K562 (cell line): ENCODE data around the gene MVK. TPM values are rescaled to one million over a fixed set of nuclear protein-coding genes. Genes with fewer than 3 reads are reported as not detected.

Experiments
- ATAC-seq: fragments of 200-7000 bp; cut with Tn5 transposase; 3 replicates; pipeline ENCODE4 v1.9.1; 2020; ENCODE audit warnings: moderate library complexity
- BruUV-seq: library from RNA; stranded (reverse); fragments of 400-500 nt; replicated peaks from 2 replicates; lab custom pipeline; 2021; lab: Mats Ljungman, UMichigan
- CTCF ChIA-PET: fragments of 300-600 bp; formaldehyde crosslinking; extraction: SDS; loops from one replicate; lab custom pipeline; 2021; ENCODE audit warnings: low intra/inter-chr PET ratio; lab: Yijun Ruan, JAX
- POLR2A ChIA-PET: fragments of 300-600, 350-650 bp; sonication (Branson Sonifier 250); formaldehyde crosslinking; extraction: SDS; loops from one replicate; lab custom pipeline; 2021; ENCODE audit warnings: antibody characterized with exemption, inconsistent platforms; lab: Yijun Ruan, JAX
- DNase-seq, 4 experiments: peaks; one replicate each; pipeline versions ENCODE4 v3.0.0 to v3.0.0-alpha.2; 2011 to 2018; ENCODE audit warnings: low spot score in 3 of 4, mixed read lengths in 3 of 4; ENCODE audit errors: extremely low read depth in 1 of 4
- FAIRE-seq: peaks from 2 replicates; lab custom pipeline; 2011; peaks lifted over from hg19 to GRCh38; lab: Jason Lieb, UNC
- H2AFZ ChIP-seq: 2 replicates; pipeline ENCODE4 v1.6.0; 2011; ENCODE audit warnings: low read depth, low read length, control low read depth, inconsistent platforms
- H3K27ac ChIP-seq: fragments of 200-600 bp; 3 replicates; pipeline ENCODE4 v1.8.0; 2011; ENCODE audit warnings: low read depth, mild to moderate bottlenecking, control low read depth, inconsistent platforms, low read length, moderate library complexity, mixed read lengths; ENCODE audit errors: extremely low read depth
- H3K27me3 ChIP-seq, 2 experiments: fragments of 300-600 bp in 1 of 2; 2 replicates in 1 of 2; 3 replicates in 1 of 2; pipeline versions ENCODE4 v1.6.0 to v1.8.0; 2011; ENCODE audit warnings: inconsistent platforms in 2 of 2, low read length in 2 of 2, mild to moderate bottlenecking in 1 of 2, mixed read lengths in 1 of 2, moderate library complexity in 1 of 2; ENCODE audit not compliant: control insufficient read depth in 2 of 2, insufficient read depth in 2 of 2
- H3K36me3 ChIP-seq: fragments of 300-600 bp; 3 replicates; pipeline ENCODE4 v1.8.0; 2011; ENCODE audit warnings: mild to moderate bottlenecking, low read length, inconsistent platforms; ENCODE audit not compliant: control insufficient read depth, insufficient read depth
- H3K4me1 ChIP-seq, 2 experiments: fragments of 200-600 bp in 1 of 2; replicated peaks in 1 of 2; 2 replicates in 1 of 2; 3 replicates in 1 of 2; pipeline versions ENCODE4 v1.5.1 to v1.8.0; 2011; ENCODE audit warnings: inconsistent platforms in 2 of 2, low read length in 2 of 2, mild to moderate bottlenecking in 1 of 2, mixed read lengths in 1 of 2, moderate library complexity in 1 of 2; ENCODE audit not compliant: control insufficient read depth in 2 of 2, insufficient read depth in 2 of 2
- H3K4me2 ChIP-seq: 2 replicates; pipeline ENCODE4 v1.6.1; 2011; ENCODE audit warnings: low read length, control low read depth, inconsistent platforms, mixed read lengths; ENCODE audit not compliant: insufficient read depth
- H3K4me3 ChIP-seq: fragments of 200-600 bp; sonication (generic), shearing (Covaris generic); 2 replicates; pipeline ENCODE4 v1.5.1; 2016; ENCODE audit warnings: control low read depth, inconsistent platforms
- H3K79me2 ChIP-seq: fragments of 200-600 bp; 3 replicates; pipeline ENCODE4 v1.8.0; 2011; ENCODE audit warnings: low read length, inconsistent platforms; ENCODE audit not compliant: control insufficient read depth, insufficient read depth
- H3K9ac ChIP-seq, 2 experiments: 2 replicates each; pipeline versions ENCODE4 v1.6.0 to v1.6.1; 2011; ENCODE audit warnings: low read depth in 2 of 2, low read length in 2 of 2, control low read depth in 1 of 2, inconsistent platforms in 1 of 2, mild to moderate bottlenecking in 1 of 2, mixed read lengths in 1 of 2; ENCODE audit not compliant: insufficient read depth in 1 of 2
- H3K9me1 ChIP-seq: one replicate; pipeline ENCODE4 v1.6.0; 2011; ENCODE audit warnings: inconsistent platforms, mild to moderate bottlenecking, low read length, moderate library complexity; ENCODE audit not compliant: control insufficient read depth, insufficient read depth
- H3K9me3 ChIP-seq: replicated peaks from 2 replicates; pipeline ENCODE4 v1.5.1; 2011; ENCODE audit warnings: low read depth, low read length, inconsistent platforms; ENCODE audit not compliant: control insufficient read depth, insufficient read depth
- H4K20me1 ChIP-seq: replicated peaks from 2 replicates; pipeline ENCODE4 v1.6.1; 2011; ENCODE audit warnings: low read length, inconsistent platforms, mixed read lengths; ENCODE audit not compliant: control insufficient read depth, insufficient read depth
- DPF2 ChIP-seq: fragments of 450-650 bp; IDR thresholded peaks from 2 replicates; pipeline ENCODE4 v1.6.1; 2016
- GTF2F1 ChIP-seq: IDR thresholded peaks from 2 replicates; pipeline ENCODE4 v1.6.1; 2011; ENCODE audit warnings: low read depth, low read length, improper control_type of control experiment
- HMG20A ChIP-seq: fragments of 450-650 bp; formaldehyde crosslinking; conservative IDR thresholded peaks from 2 replicates; pipeline ENCODE4 v1.4.0; 2020; ENCODE audit warnings: mild to moderate bottlenecking, mixed read lengths
- HNRNPLL ChIP-seq: fragments of 200-400 bp; formaldehyde crosslinking; IDR thresholded peaks from 2 replicates; pipeline ENCODE4 v1.6.1; 2017; ENCODE audit warnings: low read length, low read depth, mild to moderate bottlenecking; ENCODE audit not compliant: poor library complexity, severe bottlenecking
- KLF16 ChIP-seq: IDR thresholded peaks from 2 replicates; pipeline ENCODE4 v1.6.1; 2016; ENCODE audit warnings: antibody characterized with exemption
- MTA1 ChIP-seq: fragments of 450-650 bp; IDR thresholded peaks from 2 replicates; pipeline ENCODE4 v1.6.1; 2017; ENCODE audit warnings: borderline replicate concordance
- MTA3 ChIP-seq: fragments of 450-650 bp; formaldehyde crosslinking; IDR thresholded peaks from 2 replicates; pipeline ENCODE4 v1.6.1; 2017; ENCODE audit warnings: mild to moderate bottlenecking, borderline replicate concordance
- NBN ChIP-seq: fragments of 450-650 bp; IDR thresholded peaks from 2 replicates; pipeline ENCODE4 v1.6.1; 2016; ENCODE audit warnings: low read depth, mild to moderate bottlenecking
- NFE2 ChIP-seq: IDR thresholded peaks from 2 replicates; pipeline ENCODE4 v1.6.1; 2014; ENCODE audit warnings: antibody characterized with exemption, low read depth
- RFX1 ChIP-seq: fragments of 450-650 bp; IDR thresholded peaks from 2 replicates; pipeline ENCODE4 v1.6.1; 2016; ENCODE audit warnings: mild to moderate bottlenecking, moderate library complexity
- SMAD3 ChIP-seq: fragments of 450-650 bp; formaldehyde crosslinking; conservative IDR thresholded peaks from 2 replicates; pipeline ENCODE4 v1.4.0; 2020; ENCODE audit warnings: mild to moderate bottlenecking
- TAF9B ChIP-seq: fragments of 450-650 bp; IDR thresholded peaks from 2 replicates; pipeline ENCODE4 v1.6.1; 2018; ENCODE audit warnings: mild to moderate bottlenecking; ENCODE audit not compliant: partially characterized antibody
- TCFL5 ChIP-seq: fragments of 250-450 bp; sonication (Bioruptor Pico); conservative IDR thresholded peaks from 2 replicates; pipeline ENCODE4 v1.6.1; 2021; ENCODE audit warnings: mild to moderate bottlenecking, moderate library complexity, matching md5 sums
- ZSCAN29 ChIP-seq: fragments of 450-650 bp; IDR thresholded peaks from 2 replicates; pipeline ENCODE4 v1.6.1; 2017
- WGBS: fragments of 100-300 bp; shearing (Covaris generic); methylation state at CpG from one replicate; pipeline ENCODE4 v1.1.6; 2016; ENCODE audit warnings: low coverage, mixed read lengths; ENCODE audit not compliant: insufficient coverage; ENCODE audit errors: missing lambda C conversion rate; 5-methylcytosine and 5-hydroxymethylcytosine counted together
- in situ Hi-C: fragments of 300-500 bp; cut with MboI; formaldehyde crosslinking; loops from 4 replicates; pipeline ENCODE4 v1.15.0; 2018; ENCODE audit warnings: inconsistent platforms, mixed read lengths
- intact Hi-C: fragments of 100-400 bp; cut with micrococcal nuclease; formaldehyde crosslinking; loops from 2 replicates; pipeline ENCODE4 v1.14.2; 2022
- polyA plus RNA-seq, 8 experiments: library from polyadenylated mRNA; depleted of rRNA in 4 of 8; stranded (reverse) in 5 of 8; unstranded in 3 of 8; fragments of >200 nt; fragmentation: Nextera tagmentation in 2 of 8; fragmentation: Illumina TruSeq in 1 of 8; extraction: Ambion mirVana in 2 of 8; extraction: Trizol in 1 of 8; gene quantifications; 2 replicates each; pipeline versions ENCODE4 v1.2.1 to v1.2.3, GENCODE V29; 2011 to 2014; ENCODE audit warnings: inconsistent platforms in 1 of 8, missing spikeins in 1 of 8
- total RNA-seq, 7 experiments: library from RNA; depleted of rRNA in 6 of 7; stranded (reverse); fragments of >200 nt in 6 of 7; fragmentation: Illumina TruSeq in 2 of 7; extraction: Trizol in 2 of 7; gene quantifications; 2 replicates each; pipeline versions ENCODE4 v1.2.1 to v1.2.3, GENCODE V29; 2011 to 2021; ENCODE audit warnings: low replicate concordance in 1 of 7
- TF ChIP-seq, protein P1 (sequence below): fragments of 250-450 bp; sonication (Bioruptor Pico); IDR thresholded peaks from 2 replicates; pipeline ENCODE4 v1.5.1; 2021; ENCODE audit warnings: mild to moderate bottlenecking

Gene MVK
- total and polyA plus RNA-seq, 9 of the 15 experiments (the other 6 are each of a cell fraction or from before 2014, with no cell fraction given) = 0.41 to 33.6 (median 18.8) TPM

- in situ Hi-C loops = no loop called here
- peaks cover 39 to 80% of the 10 kb centered on the region in 2 experiments; a peak in 4 of 5 replicates for H3K27me3 ChIP-seq
Measured at GRCh38 chr12:109615556-109616229, 42.1 kb downstream of the MVK start.

More at GRCh38 chr12:109615556-109616229, 42.1 kb downstream of the MVK start:
- DNase-seq = no peak
- TF ChIP-seq MTA3 = no peak
- no peak for TF ChIP-seq HNRNPLL
- TF ChIP-seq TCFL5 (CRISPR knock-in tag) = no peak
- no peak for TF ChIP-seq MTA1
- TF ChIP-seq TAF9B = no peak
- TF ChIP-seq HMG20A (CRISPR knock-in tag) = no peak
- no peak for TF ChIP-seq RFX1
- TF ChIP-seq ZSCAN29 = no peak
- no peak for TF ChIP-seq DPF2
- TF ChIP-seq, protein P1, sequence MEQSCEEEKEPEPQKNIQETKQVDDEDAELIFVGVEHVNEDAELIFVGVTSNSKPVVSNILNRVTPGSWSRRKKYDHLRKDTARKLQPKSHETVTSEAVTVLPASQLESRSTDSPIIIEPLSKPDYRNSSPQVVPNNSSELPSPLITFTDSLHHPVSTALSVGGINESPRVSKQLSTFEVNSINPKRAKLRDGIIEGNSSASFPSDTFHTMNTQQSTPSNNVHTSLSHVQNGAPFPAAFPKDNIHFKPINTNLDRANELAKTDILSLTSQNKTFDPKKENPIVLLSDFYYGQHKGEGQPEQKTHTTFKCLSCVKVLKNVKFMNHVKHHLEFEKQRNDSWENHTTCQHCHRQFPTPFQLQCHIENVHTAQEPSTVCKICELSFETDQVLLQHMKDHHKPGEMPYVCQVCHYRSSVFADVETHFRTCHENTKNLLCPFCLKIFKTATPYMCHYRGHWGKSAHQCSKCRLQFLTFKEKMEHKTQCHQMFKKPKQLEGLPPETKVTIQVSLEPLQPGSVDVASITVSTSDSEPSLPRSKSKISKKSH (CRISPR knock-in tag) = no peak
- no peak for TF ChIP-seq KLF16
- no peak for TF ChIP-seq SMAD3 (CRISPR knock-in tag)
- TF ChIP-seq NFE2 = no peak
- TF ChIP-seq NBN = no peak
- TF ChIP-seq GTF2F1 = no peak
- Histone ChIP-seq H3K79me2 (no peaks in the 10 kb centered on the region), H3K9me1 (no peaks in the 10 kb centered on the region), H3K4me3 (no peak overlapping the region), H3K27ac (no peak overlapping the region), H3K9me3 (no peaks in the 10 kb centered on the region), H3K36me3 (no peaks in the 10 kb centered on the region), H3K9ac (0 out of 4 replicates have a peak overlapping the region, but pooled peaks of 1 of the 2 experiments have one; percentile 12), H4K20me1 (peaks cover 10% of the 10 kb centered on the region; the same call in 1 of the 2 replicates), H3K4me1 (no peaks in the 10 kb centered on the region), H2AFZ (no peak overlapping the region), H3K4me2 (no peak overlapping the region)
- under 1% methylated on average over 14 of the region's 14 CpGs for WGBS
- intact Hi-C loops = no loop called here
- no peak for ATAC-seq
- POLR2A ChIA-PET = interaction anchor here (0.6 kb wide), 2 partner anchors 38 to 228 kb away, joined by 3 read pairs; no protein-coding TSS in a partner anchor
- BruUV-seq = no TSS peak
- CTCF ChIA-PET = no interaction called here
- FAIRE-seq = no peak
